HEK293 (cell line): ENCODE data around the gene USP44.
A peak's percentile ranks its signal among the peaks of the same experiment; 100 is the strongest.

Experiments
- CTCF ChIA-PET: fragments of 350-600 bp; formaldehyde crosslinking; extraction: SDS; loops from one replicate; lab custom pipeline; 2021; ENCODE audit warnings: antibody characterized with exemption; lab: Yijun Ruan, JAX
- POLR2A ChIA-PET: fragments of 300-600 bp; formaldehyde crosslinking; extraction: SDS; loops from one replicate; lab custom pipeline; 2020; ENCODE audit warnings: antibody characterized with exemption, inconsistent platforms; lab: Yijun Ruan, JAX
- H3K27ac ChIP-seq: fragments of 200-500 bp; sonication (Bioruptor generic); 2 replicates; pipeline ENCODE4 v1.5.1; 2014; ENCODE audit warnings: low read depth, low read length, control low read depth, inconsistent platforms; ENCODE audit errors: extremely low read depth
- H3K36me3 ChIP-seq, 2 experiments: fragments of 200-500 bp in 1 of 2; sonication (Bioruptor generic) in 1 of 2; 1 replicate in 1 of 2; 2 replicates in 1 of 2; pipeline ENCODE4 v1.5.1; 2014 to 2017; ENCODE audit warnings: inconsistent platforms in 2 of 2, low read length in 2 of 2; ENCODE audit not compliant: control insufficient read depth in 2 of 2, insufficient read depth in 1 of 2
- H3K4me1 ChIP-seq: fragments of 200-500 bp; sonication (Bioruptor generic); 2 replicates; pipeline ENCODE4 v1.5.1; 2014; ENCODE audit warnings: mild to moderate bottlenecking, low read length, inconsistent platforms; ENCODE audit not compliant: control insufficient read depth, insufficient read depth
- H3K4me3 ChIP-seq: 2 replicates; pipeline ENCODE4 v1.5.1; 2011; ENCODE audit warnings: low read depth, mild to moderate bottlenecking, control low read depth, low read length, moderate library complexity
- H3K9me3 ChIP-seq: fragments of 200-500 bp; sonication (Bioruptor generic); 2 replicates; pipeline ENCODE4 v1.5.1; 2014; ENCODE audit warnings: low read depth, low read length, inconsistent platforms; ENCODE audit not compliant: control insufficient read depth, insufficient read depth
- FEZF1 ChIP-seq: fragments of 450-650 bp; formaldehyde crosslinking; IDR thresholded peaks from 2 replicates; pipeline ENCODE4 v1.5.1; 2016; ENCODE audit warnings: missing biosample characterization, missing genetic modification characterization
- HOXC10 ChIP-seq: sonication (generic); formaldehyde crosslinking; IDR thresholded peaks from 2 replicates; pipeline ENCODE4 v1.8.1; 2023; ENCODE audit warnings: mild to moderate bottlenecking, missing genetic modification reagents
- KLF1 ChIP-seq: fragments of 450-650 bp; formaldehyde crosslinking; IDR thresholded peaks from 2 replicates; pipeline ENCODE4 v1.5.1; 2016; ENCODE audit warnings: missing biosample characterization, missing genetic modification characterization
- PRDM1 ChIP-seq: fragments of 450-650 bp; formaldehyde crosslinking; IDR thresholded peaks from 2 replicates; pipeline ENCODE4; 2016; ENCODE audit warnings: missing biosample characterization, missing genetic modification characterization
- ZIC2 ChIP-seq: fragments of 450-650 bp; formaldehyde crosslinking; IDR thresholded peaks from 2 replicates; pipeline ENCODE4 v1.5.1; 2016; ENCODE audit warnings: missing biosample characterization, missing genetic modification characterization
- ZNF10 ChIP-seq: fragments of 450-650 bp; formaldehyde crosslinking; IDR thresholded peaks from 2 replicates; pipeline ENCODE4 v1.5.1; 2017; ENCODE audit warnings: missing biosample characterization, missing genetic modification characterization
- ZNF112 ChIP-seq: fragments of 450-650 bp; formaldehyde crosslinking; IDR thresholded peaks from 2 replicates; pipeline ENCODE4 v1.5.0; 2017; ENCODE audit warnings: missing biosample characterization, missing genetic modification characterization
- ZNF155 ChIP-seq: fragments of 450-650 bp; formaldehyde crosslinking; IDR thresholded peaks from 2 replicates; pipeline ENCODE4 v1.5.1; 2016; ENCODE audit warnings: missing biosample characterization, missing genetic modification characterization
- ZNF16 ChIP-seq: fragments of 450-650 bp; formaldehyde crosslinking; IDR thresholded peaks from 2 replicates; pipeline ENCODE4 v1.5.1; 2016; ENCODE audit warnings: low read depth, missing biosample characterization, missing genetic modification characterization
- ZNF221 ChIP-seq: fragments of 450-650 bp; formaldehyde crosslinking; IDR thresholded peaks from 2 replicates; pipeline ENCODE4 v1.5.1; 2017; ENCODE audit warnings: missing biosample characterization, missing genetic modification characterization, borderline replicate concordance
- ZNF341 ChIP-seq: fragments of 450-650 bp; formaldehyde crosslinking; IDR thresholded peaks from 2 replicates; pipeline ENCODE4; 2016; ENCODE audit warnings: low read depth, missing biosample characterization, missing genetic modification characterization
- ZNF660 ChIP-seq: fragments of 450-650 bp; IDR thresholded peaks from 2 replicates; pipeline ENCODE4 v1.5.1; 2018; ENCODE audit warnings: missing biosample characterization, mild to moderate bottlenecking, missing genetic modification characterization
- ZNF677 ChIP-seq: fragments of 450-650 bp; IDR thresholded peaks from 2 replicates; pipeline ENCODE4 v1.5.0; 2018; ENCODE audit warnings: missing biosample characterization, mild to moderate bottlenecking, missing genetic modification characterization, moderate library complexity
- ZNF843 ChIP-seq: fragments of 450-650 bp; formaldehyde crosslinking; IDR thresholded peaks from 2 replicates; pipeline ENCODE4 v1.5.1; 2016; ENCODE audit warnings: missing biosample characterization, missing genetic modification characterization
- TF ChIP-seq, protein P1 (sequence below): fragments of 450-650 bp; formaldehyde crosslinking; IDR thresholded peaks from 2 replicates; pipeline ENCODE4 v1.5.1; 2017; ENCODE audit warnings: missing biosample characterization, missing genetic modification characterization
- TF ChIP-seq, protein P2 (sequence below): fragments of 450-650 bp; formaldehyde crosslinking; IDR thresholded peaks from 2 replicates; pipeline ENCODE4 v1.5.1; 2016; ENCODE audit warnings: missing biosample characterization, missing genetic modification characterization, low read depth
- TF ChIP-seq, protein P3 (sequence below): fragments of 450-650 bp; formaldehyde crosslinking; IDR thresholded peaks from 2 replicates; pipeline ENCODE4 v1.5.1; 2017; ENCODE audit warnings: missing biosample characterization, mild to moderate bottlenecking, missing genetic modification characterization, moderate library complexity
- TF ChIP-seq, protein P4 (sequence below): fragments of 450-650 bp; IDR thresholded peaks from 2 replicates; pipeline ENCODE4 v1.5.1; 2018; ENCODE audit warnings: missing biosample characterization, missing genetic modification characterization
- TF ChIP-seq, protein P5 (sequence below): fragments of 450-650 bp; formaldehyde crosslinking; IDR thresholded peaks from 2 replicates; pipeline ENCODE4 v1.5.1; 2017; ENCODE audit warnings: missing biosample characterization, missing genetic modification characterization
- TF ChIP-seq, protein P6 (sequence below): fragments of 450-650 bp; formaldehyde crosslinking; IDR thresholded peaks from 2 replicates; pipeline ENCODE4 v1.5.1; 2017; ENCODE audit warnings: missing biosample characterization, missing genetic modification characterization

The USP44 gene

DNA sequence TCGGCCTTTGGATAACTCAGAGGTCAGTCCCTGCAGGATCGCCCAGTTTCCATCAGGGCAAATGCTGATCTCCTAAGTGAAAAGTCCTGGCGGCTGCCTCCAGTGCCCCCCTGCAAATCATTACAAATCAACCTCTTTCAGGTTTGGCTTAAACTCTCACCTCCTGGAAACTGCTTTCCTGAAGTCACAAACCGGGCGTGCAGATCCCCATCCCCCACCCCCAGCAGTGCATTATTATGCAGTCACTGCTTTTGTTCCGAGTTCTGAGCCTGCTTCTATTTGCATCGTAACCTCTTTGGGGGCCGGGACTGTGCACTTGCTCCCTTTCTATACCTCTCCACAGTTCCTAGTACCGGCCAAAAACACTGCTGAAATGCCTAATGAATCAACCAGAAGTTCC, at the start of gene USP44 (continued):
- TF ChIP-seq HOXC10 (CRISPR knock-in tag) (no peak), ZNF341 (no peak), ZNF16 (tag by site-specific recombination) (no peak), ZNF660 (tag by site-specific recombination) (peak; percentile 50; the same call in 1 of the 2 replicates), ZNF112 (tag by site-specific recombination) (no peak), KLF1 (tag by site-specific recombination) (no peak), PRDM1 (tag by site-specific recombination) (no peak)
- TF ChIP-seq, protein P1, sequence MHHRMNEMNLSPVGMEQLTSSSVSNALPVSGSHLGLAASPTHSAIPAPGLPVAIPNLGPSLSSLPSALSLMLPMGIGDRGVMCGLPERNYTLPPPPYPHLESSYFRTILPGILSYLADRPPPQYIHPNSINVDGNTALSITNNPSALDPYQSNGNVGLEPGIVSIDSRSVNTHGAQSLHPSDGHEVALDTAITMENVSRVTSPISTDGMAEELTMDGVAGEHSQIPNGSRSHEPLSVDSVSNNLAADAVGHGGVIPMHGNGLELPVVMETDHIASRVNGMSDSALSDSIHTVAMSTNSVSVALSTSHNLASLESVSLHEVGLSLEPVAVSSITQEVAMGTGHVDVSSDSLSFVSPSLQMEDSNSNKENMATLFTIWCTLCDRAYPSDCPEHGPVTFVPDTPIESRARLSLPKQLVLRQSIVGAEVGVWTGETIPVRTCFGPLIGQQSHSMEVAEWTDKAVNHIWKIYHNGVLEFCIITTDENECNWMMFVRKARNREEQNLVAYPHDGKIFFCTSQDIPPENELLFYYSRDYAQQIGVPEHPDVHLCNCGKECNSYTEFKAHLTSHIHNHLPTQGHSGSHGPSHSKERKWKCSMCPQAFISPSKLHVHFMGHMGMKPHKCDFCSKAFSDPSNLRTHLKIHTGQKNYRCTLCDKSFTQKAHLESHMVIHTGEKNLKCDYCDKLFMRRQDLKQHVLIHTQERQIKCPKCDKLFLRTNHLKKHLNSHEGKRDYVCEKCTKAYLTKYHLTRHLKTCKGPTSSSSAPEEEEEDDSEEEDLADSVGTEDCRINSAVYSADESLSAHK: peak; percentile 94
- TF ChIP-seq, protein P2, sequence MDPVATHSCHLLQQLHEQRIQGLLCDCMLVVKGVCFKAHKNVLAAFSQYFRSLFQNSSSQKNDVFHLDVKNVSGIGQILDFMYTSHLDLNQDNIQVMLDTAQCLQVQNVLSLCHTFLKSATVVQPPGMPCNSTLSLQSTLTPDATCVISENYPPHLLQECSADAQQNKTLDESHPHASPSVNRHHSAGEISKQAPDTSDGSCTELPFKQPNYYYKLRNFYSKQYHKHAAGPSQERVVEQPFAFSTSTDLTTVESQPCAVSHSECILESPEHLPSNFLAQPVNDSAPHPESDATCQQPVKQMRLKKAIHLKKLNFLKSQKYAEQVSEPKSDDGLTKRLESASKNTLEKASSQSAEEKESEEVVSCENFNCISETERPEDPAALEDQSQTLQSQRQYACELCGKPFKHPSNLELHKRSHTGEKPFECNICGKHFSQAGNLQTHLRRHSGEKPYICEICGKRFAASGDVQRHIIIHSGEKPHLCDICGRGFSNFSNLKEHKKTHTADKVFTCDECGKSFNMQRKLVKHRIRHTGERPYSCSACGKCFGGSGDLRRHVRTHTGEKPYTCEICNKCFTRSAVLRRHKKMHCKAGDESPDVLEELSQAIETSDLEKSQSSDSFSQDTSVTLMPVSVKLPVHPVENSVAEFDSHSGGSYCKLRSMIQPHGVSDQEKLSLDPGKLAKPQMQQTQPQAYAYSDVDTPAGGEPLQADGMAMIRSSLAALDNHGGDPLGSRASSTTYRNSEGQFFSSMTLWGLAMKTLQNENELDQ: no peak
- TF ChIP-seq, all 188 proteins: peak for 19

DNA sequence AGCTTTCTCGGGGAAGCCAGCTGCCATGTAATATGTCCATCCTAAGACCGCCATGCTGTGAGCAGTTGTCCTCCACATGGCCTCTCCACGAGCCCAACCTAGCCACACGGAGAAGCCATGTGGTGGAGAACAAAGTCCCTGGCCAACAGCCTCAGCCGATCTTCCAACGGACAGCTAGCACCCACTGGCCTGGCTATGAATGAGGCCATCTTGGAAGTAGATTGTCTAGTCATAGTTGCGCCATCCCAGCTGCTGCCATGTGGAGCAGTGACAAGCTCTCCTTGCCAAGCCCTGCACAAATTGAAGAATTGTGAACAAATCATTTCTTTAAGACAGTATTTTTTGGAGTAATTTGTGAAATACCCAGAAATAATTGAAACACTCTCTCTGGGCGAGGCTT, 49.3 kb upstream of the USP44 start:
- Histone ChIP-seq H3K4me3 (no peak overlapping the region), H3K9me3 (no peaks in the 10 kb centered on the region), H3K36me3 (no peaks in the 10 kb centered on the region), H3K27ac (no peak overlapping the region), H3K4me1 (no peaks in the 10 kb centered on the region)
- ChIA-PET CTCF (interaction anchor here (1.0 kb wide), 1 partner anchor 19 kb away, joined by 3 read pairs; no protein-coding TSS in a partner anchor), POLR2A (no interaction called here)
- TF ChIP-seq, protein P3, sequence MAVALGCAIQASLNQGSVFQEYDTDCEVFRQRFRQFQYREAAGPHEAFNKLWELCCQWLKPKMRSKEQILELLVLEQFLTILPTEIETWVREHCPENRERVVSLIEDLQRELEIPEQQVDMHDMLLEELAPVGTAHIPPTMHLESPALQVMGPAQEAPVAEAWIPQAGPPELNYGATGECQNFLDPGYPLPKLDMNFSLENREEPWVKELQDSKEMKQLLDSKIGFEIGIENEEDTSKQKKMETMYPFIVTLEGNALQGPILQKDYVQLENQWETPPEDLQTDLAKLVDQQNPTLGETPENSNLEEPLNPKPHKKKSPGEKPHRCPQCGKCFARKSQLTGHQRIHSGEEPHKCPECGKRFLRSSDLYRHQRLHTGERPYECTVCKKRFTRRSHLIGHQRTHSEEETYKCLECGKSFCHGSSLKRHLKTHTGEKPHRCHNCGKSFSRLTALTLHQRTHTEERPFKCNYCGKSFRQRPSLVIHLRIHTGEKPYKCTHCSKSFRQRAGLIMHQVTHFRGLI: no peak
- TF ChIP-seq ZNF155 (tag by site-specific recombination) (no peak), ZNF221 (tag by site-specific recombination) (no peak), ZNF677 (tag by site-specific recombination) (no peak), ZNF10 (tag by site-specific recombination) (no peak), FEZF1 (tag by site-specific recombination) (no peak), ZIC2 (tag by site-specific recombination) (no peak), ZNF843 (no peak)
- TF ChIP-seq, protein P4, sequence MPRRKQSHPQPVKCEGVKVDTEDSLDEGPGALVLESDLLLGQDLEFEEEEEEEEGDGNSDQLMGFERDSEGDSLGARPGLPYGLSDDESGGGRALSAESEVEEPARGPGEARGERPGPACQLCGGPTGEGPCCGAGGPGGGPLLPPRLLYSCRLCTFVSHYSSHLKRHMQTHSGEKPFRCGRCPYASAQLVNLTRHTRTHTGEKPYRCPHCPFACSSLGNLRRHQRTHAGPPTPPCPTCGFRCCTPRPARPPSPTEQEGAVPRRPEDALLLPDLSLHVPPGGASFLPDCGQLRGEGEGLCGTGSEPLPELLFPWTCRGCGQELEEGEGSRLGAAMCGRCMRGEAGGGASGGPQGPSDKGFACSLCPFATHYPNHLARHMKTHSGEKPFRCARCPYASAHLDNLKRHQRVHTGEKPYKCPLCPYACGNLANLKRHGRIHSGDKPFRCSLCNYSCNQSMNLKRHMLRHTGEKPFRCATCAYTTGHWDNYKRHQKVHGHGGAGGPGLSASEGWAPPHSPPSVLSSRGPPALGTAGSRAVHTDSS: no peak
- TF ChIP-seq, protein P5, sequence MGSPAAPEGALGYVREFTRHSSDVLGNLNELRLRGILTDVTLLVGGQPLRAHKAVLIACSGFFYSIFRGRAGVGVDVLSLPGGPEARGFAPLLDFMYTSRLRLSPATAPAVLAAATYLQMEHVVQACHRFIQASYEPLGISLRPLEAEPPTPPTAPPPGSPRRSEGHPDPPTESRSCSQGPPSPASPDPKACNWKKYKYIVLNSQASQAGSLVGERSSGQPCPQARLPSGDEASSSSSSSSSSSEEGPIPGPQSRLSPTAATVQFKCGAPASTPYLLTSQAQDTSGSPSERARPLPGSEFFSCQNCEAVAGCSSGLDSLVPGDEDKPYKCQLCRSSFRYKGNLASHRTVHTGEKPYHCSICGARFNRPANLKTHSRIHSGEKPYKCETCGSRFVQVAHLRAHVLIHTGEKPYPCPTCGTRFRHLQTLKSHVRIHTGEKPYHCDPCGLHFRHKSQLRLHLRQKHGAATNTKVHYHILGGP: no peak
- TF ChIP-seq, protein P6, sequence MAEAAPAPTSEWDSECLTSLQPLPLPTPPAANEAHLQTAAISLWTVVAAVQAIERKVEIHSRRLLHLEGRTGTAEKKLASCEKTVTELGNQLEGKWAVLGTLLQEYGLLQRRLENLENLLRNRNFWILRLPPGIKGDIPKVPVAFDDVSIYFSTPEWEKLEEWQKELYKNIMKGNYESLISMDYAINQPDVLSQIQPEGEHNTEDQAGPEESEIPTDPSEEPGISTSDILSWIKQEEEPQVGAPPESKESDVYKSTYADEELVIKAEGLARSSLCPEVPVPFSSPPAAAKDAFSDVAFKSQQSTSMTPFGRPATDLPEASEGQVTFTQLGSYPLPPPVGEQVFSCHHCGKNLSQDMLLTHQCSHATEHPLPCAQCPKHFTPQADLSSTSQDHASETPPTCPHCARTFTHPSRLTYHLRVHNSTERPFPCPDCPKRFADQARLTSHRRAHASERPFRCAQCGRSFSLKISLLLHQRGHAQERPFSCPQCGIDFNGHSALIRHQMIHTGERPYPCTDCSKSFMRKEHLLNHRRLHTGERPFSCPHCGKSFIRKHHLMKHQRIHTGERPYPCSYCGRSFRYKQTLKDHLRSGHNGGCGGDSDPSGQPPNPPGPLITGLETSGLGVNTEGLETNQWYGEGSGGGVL (tag by site-specific recombination): no peak
